NCI-H1048 (cell line): ENCODE results near the gene BCL2.

ENCODE experiments used
- DNase-seq: peaks from one replicate; lab custom pipeline; 2025; lab: John Stamatoyannopoulos, UW

The BCL2 gene

GRCh38 chr18:63326011-63326410 lies 6.4 kb upstream of the BCL2 start:
- no peak for DNase-seq

- DNase-seq, result no peak
Measured at GRCh38 chr18:63325086-63325686, 5.6 kb upstream of the BCL2 start.

- DNase-seq, result peak; percentile 19
Measured at GRCh38 chr18:63322908-63323634, 3.5 kb upstream of the BCL2 start.

- DNase-seq, result no peak
Measured at GRCh38 chr18:63322206-63322605, 2.6 kb upstream of the BCL2 start.

- no peak for DNase-seq
Measured at GRCh38 chr18:63321291-63321690, 1.7 kb upstream of the BCL2 start.

- DNase-seq, result no peak
Measured at GRCh38 chr18:63320975-63321265, 1.4 kb upstream of the BCL2 start.

GRCh38 chr18:63320123-63320974 lies 780 bp upstream of the BCL2 start:
- peak; percentile 63 for DNase-seq

- DNase-seq, result no peak
Measured at GRCh38 chr18:63318889-63319382, 633 bp downstream of the BCL2 start.

GRCh38 chr18:63317982-63318888 lies 1.3 kb downstream of the BCL2 start:
- DNase-seq, result no peak

- DNase-seq, result no peak
Measured at GRCh38 chr18:63317556-63317946, 2.0 kb downstream of the BCL2 start.

GRCh38 chr18:63316612-63317555 lies 2.7 kb downstream of the BCL2 start:
- peak; percentile 63 for DNase-seq

- no peak for DNase-seq
Measured at GRCh38 chr18:63315876-63316275, 3.7 kb downstream of the BCL2 start.

- no peak for DNase-seq
Measured at GRCh38 chr18:63315131-63315662, 4.4 kb downstream of the BCL2 start.

- DNase-seq, result no peak
Measured at GRCh38 chr18:63314062-63314790, 5.3 kb downstream of the BCL2 start.

- DNase-seq, result no peak
Measured at GRCh38 chr18:63313396-63313917, 6.1 kb downstream of the BCL2 start.

- DNase-seq, result no peak
Measured at GRCh38 chr18:63312737-63313395, 6.7 kb downstream of the BCL2 start.

GRCh38 chr18:63312019-63312409 lies 7.6 kb downstream of the BCL2 start:
- DNase-seq, result no peak

- DNase-seq, result no peak
Measured at GRCh38 chr18:63311118-63312018, 8.2 kb downstream of the BCL2 start.
